DOHH2 (cell line): Measurements from ENCODE around the gene CDKN1C.

Experiments
- H3F3A ChIP-seq: fragments of 200-600 bp; sonication (generic), shearing (Covaris generic); 2 replicates; pipeline ENCODE4 v1.6.0; 2016; ENCODE audit warnings: antibody characterized with exemption, mild to moderate bottlenecking; ENCODE audit not compliant: control insufficient read depth, insufficient read depth
- H3K27ac ChIP-seq: fragments of 200-600 bp; sonication (generic); 2 replicates; pipeline ENCODE4 v1.5.1; 2014; ENCODE audit warnings: low read depth, mild to moderate bottlenecking, low read length, moderate library complexity
- H3K27me3 ChIP-seq: fragments of 200-600 bp; sonication (generic); 2 replicates; pipeline ENCODE4 v1.6.1; 2014; ENCODE audit warnings: mild to moderate bottlenecking, low read length, mixed read lengths; ENCODE audit not compliant: control insufficient read depth
- H3K36me3 ChIP-seq: fragments of 200-600 bp; sonication (generic); 2 replicates; pipeline ENCODE4 v1.6.1; 2014; ENCODE audit warnings: mild to moderate bottlenecking, low read length, moderate library complexity, mixed read lengths; ENCODE audit not compliant: control insufficient read depth
- H3K4me1 ChIP-seq: fragments of 200-600 bp; sonication (generic); 2 replicates; pipeline ENCODE4 v1.6.1; 2014; ENCODE audit warnings: mild to moderate bottlenecking, low read length, mixed read lengths; ENCODE audit not compliant: control insufficient read depth
- H3K4me2 ChIP-seq: fragments of 200-600 bp; sonication (generic); 2 replicates; pipeline ENCODE4 v1.6.0; 2014; ENCODE audit warnings: mild to moderate bottlenecking, low read length, moderate library complexity
- H3K4me3 ChIP-seq: fragments of 200-600 bp; sonication (generic); 2 replicates; pipeline ENCODE4 v1.5.1; 2014; ENCODE audit warnings: mild to moderate bottlenecking, low read length, mixed read lengths
- H3K79me2 ChIP-seq: fragments of 200-600 bp; sonication (generic); 2 replicates; pipeline ENCODE4 v1.6.1; 2014; ENCODE audit warnings: mild to moderate bottlenecking, low read length, mixed read lengths; ENCODE audit not compliant: control insufficient read depth
- H3K9me2 ChIP-seq: fragments of 200-600 bp; sonication (generic); replicated peaks from 2 replicates; pipeline ENCODE4 v1.6.1; 2014; ENCODE audit warnings: mild to moderate bottlenecking, low read length, mixed read lengths; ENCODE audit not compliant: control insufficient read depth
- H3K9me3 ChIP-seq: fragments of 200-600 bp; sonication (generic); 2 replicates; pipeline ENCODE4 v1.6.1; 2014; ENCODE audit warnings: antibody characterized with exemption, low read length, mixed read lengths; ENCODE audit not compliant: control insufficient read depth, insufficient read depth
- H4K20me1 ChIP-seq: fragments of 200-600 bp; sonication (generic); 2 replicates; pipeline ENCODE4 v1.6.0; 2014; ENCODE audit warnings: low read depth, mild to moderate bottlenecking, antibody characterized with exemption, low read length, moderate library complexity; ENCODE audit not compliant: control insufficient read depth, insufficient read depth
- EZH2phosphoT487 ChIP-seq: fragments of 200-600 bp; sonication (generic); IDR thresholded peaks from 2 replicates; pipeline ENCODE4 v1.6.1; 2017; ENCODE audit warnings: borderline replicate concordance, mild to moderate bottlenecking, antibody characterized with exemption, low read length, moderate library complexity, mixed read lengths
- TF ChIP-seq, protein P1 (sequence below): fragments of 200-600 bp; sonication (generic); IDR thresholded peaks from one replicate; pipeline ENCODE4 v1.5.1; 2014; ENCODE audit warnings: antibody characterized with exemption, mild to moderate bottlenecking, low read depth, low read length; ENCODE audit not compliant: poor library complexity, severe bottlenecking

CDKN1C gene

DNA sequence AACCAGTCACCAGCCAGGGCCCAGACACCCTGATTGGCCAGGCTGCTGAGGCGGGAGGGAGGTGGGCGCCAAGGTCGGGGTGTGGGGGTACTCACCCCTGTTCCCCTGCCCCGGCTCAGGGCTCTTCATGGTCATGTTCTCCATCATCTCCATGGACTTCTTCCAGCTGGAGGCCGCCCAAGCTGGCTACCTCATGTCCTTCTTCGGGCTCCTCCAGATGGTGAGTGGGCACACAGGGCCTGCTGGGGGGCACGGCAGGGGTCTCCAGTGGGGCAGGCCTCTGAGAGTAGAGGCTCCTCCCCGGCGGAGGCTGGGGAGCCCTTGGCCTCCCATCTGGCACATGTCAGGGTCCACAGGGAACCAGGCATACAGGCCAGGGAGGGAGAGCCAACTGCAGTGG, 33.6 kb upstream of the CDKN1C start:
- TF ChIP-seq, protein P1, sequence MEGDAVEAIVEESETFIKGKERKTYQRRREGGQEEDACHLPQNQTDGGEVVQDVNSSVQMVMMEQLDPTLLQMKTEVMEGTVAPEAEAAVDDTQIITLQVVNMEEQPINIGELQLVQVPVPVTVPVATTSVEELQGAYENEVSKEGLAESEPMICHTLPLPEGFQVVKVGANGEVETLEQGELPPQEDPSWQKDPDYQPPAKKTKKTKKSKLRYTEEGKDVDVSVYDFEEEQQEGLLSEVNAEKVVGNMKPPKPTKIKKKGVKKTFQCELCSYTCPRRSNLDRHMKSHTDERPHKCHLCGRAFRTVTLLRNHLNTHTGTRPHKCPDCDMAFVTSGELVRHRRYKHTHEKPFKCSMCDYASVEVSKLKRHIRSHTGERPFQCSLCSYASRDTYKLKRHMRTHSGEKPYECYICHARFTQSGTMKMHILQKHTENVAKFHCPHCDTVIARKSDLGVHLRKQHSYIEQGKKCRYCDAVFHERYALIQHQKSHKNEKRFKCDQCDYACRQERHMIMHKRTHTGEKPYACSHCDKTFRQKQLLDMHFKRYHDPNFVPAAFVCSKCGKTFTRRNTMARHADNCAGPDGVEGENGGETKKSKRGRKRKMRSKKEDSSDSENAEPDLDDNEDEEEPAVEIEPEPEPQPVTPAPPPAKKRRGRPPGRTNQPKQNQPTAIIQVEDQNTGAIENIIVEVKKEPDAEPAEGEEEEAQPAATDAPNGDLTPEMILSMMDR: no peak
- TF ChIP-seq EZH2phosphoT487: no peak
- H3F3A ChIP-seq: no peaks in the 10 kb centered on the region
- no peaks in the 10 kb centered on the region for H4K20me1 ChIP-seq
- no peak overlapping the region for H3K4me3 ChIP-seq
- H3K27ac ChIP-seq: no peak overlapping the region
- no peaks in the 10 kb centered on the region for H3K36me3 ChIP-seq
- H3K79me2 ChIP-seq: no peaks in the 10 kb centered on the region
- no peaks in the 10 kb centered on the region for H3K27me3 ChIP-seq
- peaks cover 4% of the 10 kb centered on the region for H3K4me1 ChIP-seq
- no peaks in the 10 kb centered on the region for H3K9me3 ChIP-seq
- no peaks in the 10 kb centered on the region for H3K9me2 ChIP-seq
- no peak overlapping the region for H3K4me2 ChIP-seq

DNA sequence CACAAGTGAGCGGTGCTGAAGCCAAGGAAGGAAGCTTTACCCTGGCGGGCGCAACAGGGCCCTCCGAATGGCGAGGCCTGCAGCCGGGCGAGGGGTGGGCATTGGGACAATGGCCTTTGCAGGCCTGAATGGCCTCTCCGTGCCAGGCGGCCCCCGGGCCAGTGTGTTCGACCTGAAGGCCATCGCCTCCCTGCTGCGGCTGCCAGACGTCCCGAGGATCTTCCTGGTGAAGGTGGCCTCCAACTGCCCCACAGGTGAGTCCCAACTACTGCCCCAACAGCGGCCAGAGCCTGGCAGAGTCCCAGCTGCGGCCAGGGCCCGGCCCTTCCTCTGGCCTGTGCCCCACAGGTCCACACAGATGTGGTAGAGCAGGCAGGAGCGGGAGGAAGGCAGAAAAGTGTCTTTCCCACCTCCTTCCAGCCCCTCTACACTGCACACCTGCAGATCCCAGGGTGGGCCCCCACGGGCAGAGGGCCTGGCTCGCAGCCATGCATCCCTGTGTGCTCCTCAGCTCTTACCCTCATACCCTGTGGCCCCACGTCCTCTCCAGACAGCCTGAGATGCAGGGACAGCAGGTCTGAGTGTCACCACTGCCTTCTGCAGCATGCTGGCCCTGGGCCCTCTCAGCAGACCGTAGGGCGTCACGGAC, 32.4 kb upstream of the CDKN1C start:
- no peak overlapping the region for H3K4me2 ChIP-seq
- peaks cover 16% of the 10 kb centered on the region for H3K4me1 ChIP-seq
- no peak overlapping the region for H3K4me3 ChIP-seq
- H3K9me3 ChIP-seq: no peaks in the 10 kb centered on the region
- H3K27ac ChIP-seq: no peak overlapping the region
- H3K27me3 ChIP-seq: no peaks in the 10 kb centered on the region
- H3K79me2 ChIP-seq: no peaks in the 10 kb centered on the region
- H3F3A ChIP-seq: no peaks in the 10 kb centered on the region
- no peaks in the 10 kb centered on the region for H4K20me1 ChIP-seq
- no peak for TF ChIP-seq EZH2phosphoT487
- TF ChIP-seq, protein P1: no peak
- H3K36me3 ChIP-seq: no peaks in the 10 kb centered on the region
- H3K9me2 ChIP-seq: no peaks in the 10 kb centered on the region

DNA sequence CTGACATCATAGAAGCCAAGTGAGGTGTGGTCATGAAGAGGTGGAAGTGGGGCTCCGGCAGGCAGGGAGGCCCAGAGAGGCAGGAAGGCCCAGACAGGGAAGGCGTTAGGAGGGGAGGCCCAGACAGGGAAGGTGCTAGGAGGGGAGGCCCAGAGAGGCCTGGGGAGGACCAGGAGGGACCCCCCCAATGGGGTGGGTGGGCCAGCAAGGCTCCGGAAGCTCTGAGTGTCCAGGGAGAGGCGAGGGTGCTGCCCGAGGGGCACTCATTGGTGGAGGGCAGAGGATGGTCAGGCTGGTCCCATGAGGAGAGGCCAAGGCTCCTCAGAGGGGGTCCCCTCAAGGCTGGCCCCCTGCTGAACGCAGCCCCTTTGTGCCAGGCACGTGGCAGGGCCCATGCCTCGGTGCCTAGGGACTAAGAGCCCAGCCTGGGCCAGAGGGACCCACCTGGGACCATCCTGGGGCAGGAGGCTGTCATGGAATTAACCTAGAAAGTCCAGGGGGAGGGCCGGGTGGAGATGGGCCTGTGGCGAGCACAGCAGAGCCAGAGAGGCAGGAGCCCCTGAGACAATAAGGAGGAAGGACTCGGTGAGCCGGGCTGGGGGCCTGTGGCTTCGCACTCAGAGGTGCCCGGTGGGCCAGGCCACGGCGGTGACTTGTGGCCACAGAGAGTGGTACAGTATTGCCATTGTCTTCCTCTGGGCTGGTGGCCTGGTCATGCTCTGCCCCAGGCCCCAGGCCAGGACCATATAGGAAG, 31.5 kb upstream of the CDKN1C start:
- Histone ChIP-seq H3K79me2 (no peaks in the 10 kb centered on the region), H3K9me3 (no peaks in the 10 kb centered on the region), H3K4me1 (peaks cover 16% of the 10 kb centered on the region), H3K27ac (no peak overlapping the region), H3F3A (no peaks in the 10 kb centered on the region), H4K20me1 (no peaks in the 10 kb centered on the region), H3K27me3 (no peaks in the 10 kb centered on the region), H3K36me3 (no peaks in the 10 kb centered on the region), H3K9me2 (no peaks in the 10 kb centered on the region), H3K4me3 (no peak overlapping the region), H3K4me2 (no peak overlapping the region)
- no peak for TF ChIP-seq EZH2phosphoT487
- TF ChIP-seq, protein P1: no peak
